CD14-positive monocyte (primary cell): Measurements from ENCODE around the gene FAM47E. TPM values are rescaled to one million over a fixed set of nuclear protein-coding genes. Genes with fewer than 3 reads are reported as not detected.
"Not testable (repeated sequence)": the region's sequence is repeated elsewhere in the genome, so short reads cannot be mapped to it uniquely, and the experiment has no call there.

ENCODE experiments used
- DNase-seq, 3 donors: peaks; one replicate each; pipeline ENCODE4 v3.0.0-alpha.2; 2011 to 2022
- H2AFZ ChIP-seq: 2 replicates; pipeline ENCODE4 v1.6.0; 2012; ENCODE audit warnings: mild to moderate bottlenecking, low read depth, low read length, inconsistent platforms; ENCODE audit not compliant: insufficient read depth, poor library complexity, severe bottlenecking
- H3K27ac ChIP-seq, 2 donors: 1 replicate in 1 of 2; 2 replicates in 1 of 2; pipeline ENCODE4 v1.5.1; 2012 to 2013; ENCODE audit warnings: low read length in 2 of 2, control low read depth in 1 of 2, inconsistent platforms in 1 of 2, low read depth in 1 of 2, mild to moderate bottlenecking in 1 of 2
- H3K27me3 ChIP-seq, 2 donors: one replicate each; pipeline versions ENCODE4 v1.6.0 to v1.6.1; 2011 to 2013; ENCODE audit warnings: low read length in 2 of 2; ENCODE audit not compliant: control insufficient read depth in 2 of 2, insufficient read depth in 2 of 2
- H3K36me3 ChIP-seq, 2 donors: replicated peaks in 1 of 2; 1 replicate in 1 of 2; 2 replicates in 1 of 2; pipeline versions ENCODE4 v1.5.1 to v1.6.1; 2012 to 2013; ENCODE audit warnings: low read length in 2 of 2, control low read depth in 1 of 2, inconsistent platforms in 1 of 2, mild to moderate bottlenecking in 1 of 2; ENCODE audit not compliant: insufficient read depth in 2 of 2, control insufficient read depth in 1 of 2
- H3K4me1 ChIP-seq, 2 donors: 1 replicate in 1 of 2; 2 replicates in 1 of 2; pipeline versions ENCODE4 v1.5.1 to v1.6.1; 2012 to 2013; ENCODE audit warnings: low read length in 2 of 2, control low read depth in 1 of 2, inconsistent platforms in 1 of 2, mild to moderate bottlenecking in 1 of 2, moderate library complexity in 1 of 2; ENCODE audit not compliant: insufficient read depth in 2 of 2, control insufficient read depth in 1 of 2
- H3K4me2 ChIP-seq: replicated peaks from 2 replicates; pipeline ENCODE3; 2012; ENCODE audit warnings: low read length, moderate library complexity, mild to moderate bottlenecking; ENCODE audit not compliant: poor library complexity, severe bottlenecking; ENCODE audit errors: extremely low read depth
- H3K4me3 ChIP-seq, 3 experiments: fragments of 200-600 bp in 1 of 3; sonication (generic) in 1 of 3; replicated peaks in 1 of 3; 1 replicate in 2 of 3; 2 replicates in 1 of 3; pipeline ENCODE4 v1.5.1; 2011 to 2013; ENCODE audit warnings: low read length in 3 of 3, mild to moderate bottlenecking in 3 of 3, control low read depth in 2 of 3, low read depth in 2 of 3, inconsistent platforms in 1 of 3, moderate library complexity in 1 of 3
- H3K79me2 ChIP-seq: 2 replicates; pipeline ENCODE4 v1.6.0; 2012; ENCODE audit warnings: mild to moderate bottlenecking, control low read depth, inconsistent platforms, low read length, moderate library complexity; ENCODE audit not compliant: insufficient read depth
- H3K9ac ChIP-seq: 2 replicates; pipeline ENCODE4 v1.6.0; 2017; ENCODE audit warnings: low read length, mild to moderate bottlenecking; ENCODE audit not compliant: insufficient read depth, poor library complexity, severe bottlenecking
- H3K9me3 ChIP-seq, 2 donors: replicated peaks in 1 of 2; 1 replicate in 1 of 2; 2 replicates in 1 of 2; pipeline versions ENCODE4 v1.5.1 to v1.6.1; 2012 to 2013; ENCODE audit warnings: low read length in 2 of 2, control low read depth in 1 of 2; ENCODE audit not compliant: control insufficient read depth in 1 of 2, insufficient read depth in 1 of 2
- H4K20me1 ChIP-seq: 2 replicates; pipeline ENCODE4 v1.6.0; 2012; ENCODE audit warnings: mild to moderate bottlenecking, low read length, control low read depth, moderate library complexity; ENCODE audit not compliant: insufficient read depth
- H3K27ac Mint-ChIP-seq, 7 donors: one replicate each; pipeline ENCODE4 v1.8.0; 2020; ENCODE audit warnings: mild to moderate bottlenecking in 7 of 7, mixed read lengths in 7 of 7, moderate library complexity in 6 of 7, inconsistent platforms in 2 of 7
- H3K27me3 Mint-ChIP-seq, 3 donors: one replicate each; pipeline ENCODE4 v1.8.0; 2021 to 2022; ENCODE audit warnings: low read depth in 3 of 3, mild to moderate bottlenecking in 3 of 3, mixed read lengths in 3 of 3, moderate library complexity in 3 of 3, inconsistent platforms in 1 of 3
- H3K36me3 Mint-ChIP-seq, 2 donors: one replicate each; pipeline ENCODE4 v1.8.0; 2020; ENCODE audit warnings: mixed read lengths in 2 of 2, inconsistent platforms in 1 of 2, mild to moderate bottlenecking in 1 of 2
- H3K4me1 Mint-ChIP-seq: one replicate; pipeline ENCODE4 v1.8.0; 2020; ENCODE audit warnings: mild to moderate bottlenecking, mixed read lengths
- H3K4me3 Mint-ChIP-seq, 2 donors: one replicate each; pipeline ENCODE4 v1.8.0; 2020; ENCODE audit warnings: mild to moderate bottlenecking in 2 of 2, mixed read lengths in 2 of 2, moderate library complexity in 1 of 2
- H3K9me3 Mint-ChIP-seq, 7 donors: one replicate each; pipeline ENCODE4 v1.8.0; 2020 to 2022; ENCODE audit warnings: mixed read lengths in 7 of 7, mild to moderate bottlenecking in 6 of 7, moderate library complexity in 6 of 7, inconsistent platforms in 2 of 7
- CTCF ChIP-seq: fragments of 200-600 bp; IDR thresholded peaks from one replicate; pipeline ENCODE4 v1.8.0; 2022; ENCODE audit warnings: antibody characterized with exemption, mild to moderate bottlenecking
- WGBS: methylation state at CpG from one replicate; pipeline ENCODE4 v1.1.5; 2013; ENCODE audit warnings: missing lambda C conversion rate; ENCODE audit not compliant: insufficient coverage; 5-methylcytosine and 5-hydroxymethylcytosine counted together
- intact Hi-C, 2 donors: fragments of 100-400 bp; cut with micrococcal nuclease; formaldehyde crosslinking; loops; one replicate each; pipeline versions ENCODE4 v1.15.0 to v1.15.1; 2023
- polyA plus RNA-seq, 3 donors: library from polyadenylated mRNA; depleted of rRNA in 1 of 3; unstranded in 2 of 3; stranded (reverse) in 1 of 3; fragments of 300-500 nt in 2 of 3; fragments of >200 nt in 1 of 3; fragmentation: Illumina TruSeq in 2 of 3; gene quantifications; 1 replicate in 2 of 3; 2 replicates in 1 of 3; pipeline ENCODE4 v1.2.3, GENCODE V29; 2012 to 2021

FAM47E gene
- polyA plus RNA-seq, 3 donors = 0.31 TPM; not detected in 2

GRCh38 chr4:76282941-76283689, 31.6 kb downstream of the FAM47E start:
- WGBS = 86% methylated on average over 1 of the region's 6 CpGs
- Mint-ChIP-seq H3K36me3 (no peaks in the 10 kb centered on the region), H3K4me1 (peaks cover 8% of the 10 kb centered on the region), H3K4me3 (no peak overlapping the region), H3K27me3 (peaks cover 0 to 4% (median 2%) of the 10 kb centered on the region in 3 donors), H3K27ac (no peak overlapping the region), H3K9me3 (peaks cover 0 to 6% (median 4%) of the 10 kb centered on the region in 7 donors)
- H3K79me2 ChIP-seq = no peaks in the 10 kb centered on the region
- no peaks in the 10 kb centered on the region for H3K9me3 ChIP-seq
- H2AFZ ChIP-seq = no peak overlapping the region
- DNase-seq = no peak
- H3K4me3 ChIP-seq = no peak overlapping the region
- TF ChIP-seq CTCF = no peak
- H4K20me1 ChIP-seq = no peaks in the 10 kb centered on the region
- intact Hi-C loops = no loop called here
- H3K27me3 ChIP-seq = no peaks in the 10 kb centered on the region
- H3K9ac ChIP-seq = no peak overlapping the region
- H3K4me2 ChIP-seq = no peak overlapping the region
- H3K4me1 ChIP-seq = peaks cover 0 to 6% of the 10 kb centered on the region in 2 donors
- no peak overlapping the region for H3K27ac ChIP-seq
- H3K36me3 ChIP-seq = no peaks in the 10 kb centered on the region

GRCh38 chr4:76283900-76284299, 32.4 kb downstream of the FAM47E start:
- no peaks in the 10 kb centered on the region for H3K36me3 Mint-ChIP-seq
- no peaks in the 10 kb centered on the region for H3K4me1 ChIP-seq
- H3K9ac ChIP-seq = no peak overlapping the region
- H3K9me3 ChIP-seq = no peaks in the 10 kb centered on the region
- no peak for TF ChIP-seq CTCF
- H3K4me1 Mint-ChIP-seq = no peaks in the 10 kb centered on the region
- H3K4me3 ChIP-seq = no peak overlapping the region
- peaks cover 0 to 6% (median 4%) of the 10 kb centered on the region in 7 donors for H3K9me3 Mint-ChIP-seq
- no peak overlapping the region for H3K4me3 Mint-ChIP-seq
- H3K27ac Mint-ChIP-seq = no peak overlapping the region
- H3K79me2 ChIP-seq = no peaks in the 10 kb centered on the region
- H3K4me2 ChIP-seq = no peak overlapping the region
- H2AFZ ChIP-seq = no peak overlapping the region
- no peak overlapping the region for H3K27ac ChIP-seq
- peaks cover 0 to 4% (median 2%) of the 10 kb centered on the region in 3 donors for H3K27me3 Mint-ChIP-seq
- H3K36me3 ChIP-seq = no peaks in the 10 kb centered on the region
- no peaks in the 10 kb centered on the region for H3K27me3 ChIP-seq
- 100% methylated on average over 2 of the region's 4 CpGs for WGBS
- DNase-seq = no peak
- intact Hi-C loops = no loop called here
- no peaks in the 10 kb centered on the region for H4K20me1 ChIP-seq

GRCh38 chr4:76287811-76288210, 36.3 kb downstream of the FAM47E start:
- H3K36me3 ChIP-seq, H3K4me1 ChIP-seq, H3K27ac ChIP-seq, H2AFZ ChIP-seq, H3K9me3 Mint-ChIP-seq, H3K36me3 Mint-ChIP-seq, H3K27me3 ChIP-seq, intact Hi-C loops, H3K4me1 Mint-ChIP-seq, H3K79me2 ChIP-seq, H3K9me3 ChIP-seq, H3K27ac Mint-ChIP-seq, H3K27me3 Mint-ChIP-seq, H3K9ac ChIP-seq, H3K4me3 ChIP-seq, DNase-seq, H3K4me3 Mint-ChIP-seq, H4K20me1 ChIP-seq, H3K4me2 ChIP-seq: not testable (repeated sequence)
- 100% methylated on average over 1 of the region's 3 CpGs for WGBS
